ENCODE results near the gene CALR3. TPM values are rescaled to one million over a fixed set of nuclear protein-coding genes. Genes with fewer than 3 reads are reported as not detected.
"Not testable (repeated sequence)": the region's sequence is repeated elsewhere in the genome, so short reads cannot be mapped to it uniquely, and the experiment has no call there.

CALR3 gene
- total RNA-seq, 1 donor from 2014 or later = not detected

DNA sequence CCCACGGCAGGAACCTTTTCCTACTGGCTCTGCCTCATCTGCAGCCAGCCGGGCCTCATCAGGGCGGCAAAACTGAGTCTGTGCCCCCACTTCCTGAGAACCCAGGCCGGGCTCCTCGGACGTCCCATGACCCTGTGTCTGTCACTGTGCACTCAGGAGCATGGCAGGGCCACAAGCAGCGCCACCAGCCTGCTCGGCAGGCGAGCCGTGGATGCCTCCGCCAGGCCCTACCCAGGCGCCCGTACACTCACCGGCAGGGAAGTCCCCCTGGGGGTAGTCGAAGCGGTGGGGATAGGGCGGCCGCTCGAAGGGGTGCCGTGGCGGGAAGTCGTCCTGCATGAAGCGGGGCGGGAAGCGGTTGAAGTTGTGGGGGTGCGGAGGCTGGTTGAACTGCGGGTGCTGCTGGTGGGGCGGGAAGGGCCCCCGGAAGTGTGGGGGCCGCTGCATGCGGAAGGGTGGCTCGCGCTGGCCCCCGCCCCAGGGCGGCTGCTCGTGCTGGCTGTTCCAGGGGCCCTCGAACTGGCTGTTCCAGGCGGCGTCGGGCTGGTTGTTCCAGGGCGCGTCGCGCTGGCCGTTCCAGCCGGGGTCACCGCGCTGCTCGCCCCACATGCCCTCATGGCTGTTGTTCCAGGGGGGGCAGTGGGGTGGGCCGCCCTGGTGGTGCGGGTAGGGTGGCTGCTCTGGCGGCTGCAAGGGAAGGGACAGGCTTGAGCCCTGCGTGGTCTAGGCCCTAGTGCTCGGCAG, 29.2 kb upstream of the CALR3 start:
- DNase-seq (ENCODE audit: low read depth) = no peak

DNA sequence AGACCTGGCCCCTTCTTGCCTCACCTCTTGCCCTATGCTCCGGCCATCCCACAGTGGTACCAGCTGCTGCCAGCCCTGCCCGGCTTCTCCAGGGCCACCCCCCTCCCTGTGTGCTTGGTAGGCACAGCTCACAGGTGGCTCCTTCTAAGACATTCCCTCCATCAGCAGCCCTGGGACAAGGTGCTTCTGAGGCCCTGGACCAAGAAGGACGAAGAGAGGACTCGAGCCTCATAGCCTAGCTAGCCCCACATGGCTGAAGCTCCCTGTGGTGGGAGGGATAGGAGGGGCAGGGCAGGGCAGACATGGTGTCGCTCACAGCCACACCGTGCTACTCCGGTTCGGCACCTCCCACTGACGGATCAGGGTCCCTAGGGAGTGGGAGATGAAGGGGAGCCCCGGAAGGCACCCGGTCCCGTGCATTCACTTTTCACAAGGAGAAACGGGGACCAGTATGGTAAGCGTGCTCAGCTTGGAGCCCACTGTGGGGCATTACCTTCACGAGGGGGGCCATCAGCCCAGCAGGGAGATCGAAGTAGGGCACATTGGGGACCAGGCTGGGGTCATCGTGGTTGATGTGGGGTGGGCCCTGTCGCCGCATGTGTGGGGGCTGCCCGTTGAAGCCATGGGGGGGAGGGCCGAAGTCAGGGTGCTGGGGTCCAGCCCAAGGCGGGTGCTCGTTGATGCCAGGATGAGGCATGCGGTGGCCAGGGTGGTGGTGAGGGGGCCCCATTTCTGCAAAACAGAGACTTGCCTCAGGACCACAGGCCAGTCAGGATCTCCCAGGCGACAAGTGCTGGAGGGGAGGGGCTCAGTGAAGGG, 26.8 kb upstream of the CALR3 start:
- DNase-seq (ENCODE audit: low read depth) = no peak

DNA sequence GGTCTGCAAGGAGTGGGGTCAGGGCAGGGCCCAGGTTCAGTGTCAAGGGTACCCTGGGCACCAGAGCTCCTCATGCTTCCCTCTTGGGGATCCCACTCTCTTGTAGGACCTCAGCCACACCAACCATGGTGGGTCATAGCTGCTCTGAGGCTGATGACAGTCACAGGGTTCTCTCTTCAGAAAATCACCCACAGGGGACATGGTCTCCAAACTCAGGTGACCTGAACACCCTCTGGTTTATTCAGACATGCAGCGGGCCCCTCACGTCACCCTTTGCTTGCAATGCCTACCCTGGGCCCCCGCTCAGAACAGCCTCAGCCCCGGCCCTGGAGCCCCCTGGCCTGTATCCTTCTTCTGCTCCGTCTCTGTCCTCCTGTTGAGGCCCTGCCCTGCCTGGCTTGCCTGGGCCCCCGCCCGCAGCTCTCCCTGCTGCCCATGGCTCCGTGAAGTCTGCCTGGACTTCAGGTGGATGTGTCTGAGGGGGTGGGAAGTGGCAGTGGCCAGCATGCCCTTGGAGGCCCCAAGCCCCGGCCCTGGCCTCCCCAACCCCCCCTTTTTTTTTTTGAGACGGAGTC, 25.8 kb upstream of the CALR3 start:
- no peak for DNase-seq (ENCODE audit: low read depth)

DNA sequence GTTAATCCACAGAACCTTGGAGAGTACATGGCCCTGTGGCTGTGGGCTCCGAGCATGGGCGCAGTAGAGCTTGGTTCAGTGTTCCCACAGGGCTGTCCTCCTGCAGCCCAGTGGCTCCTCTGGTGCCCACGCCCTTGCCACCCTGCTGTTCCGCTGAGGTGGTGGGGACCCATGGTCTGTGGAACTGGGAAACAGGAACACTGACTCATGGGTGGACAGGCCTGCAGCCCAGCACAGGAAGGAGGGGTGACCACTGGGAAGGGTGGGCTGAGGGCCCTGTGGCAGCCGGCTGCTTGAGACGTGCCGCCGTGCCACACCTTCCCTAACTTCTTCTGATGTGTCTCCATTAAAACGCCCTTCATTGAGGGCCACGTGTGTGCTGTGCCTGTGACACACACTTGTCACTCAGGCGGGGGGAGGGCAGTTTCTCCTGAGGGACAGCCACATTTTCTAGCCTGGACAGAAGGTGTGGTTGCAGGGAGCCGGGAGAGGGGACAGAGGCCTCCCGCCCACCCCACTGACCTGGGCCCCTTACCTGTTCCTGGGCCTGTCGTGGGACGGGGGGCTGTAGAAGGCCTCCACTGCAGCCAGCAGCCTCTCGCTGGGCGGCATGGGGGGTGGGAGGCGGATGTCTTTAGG, 25.1 kb upstream of the CALR3 start:
- no peak for DNase-seq (ENCODE audit: low read depth)

DNA sequence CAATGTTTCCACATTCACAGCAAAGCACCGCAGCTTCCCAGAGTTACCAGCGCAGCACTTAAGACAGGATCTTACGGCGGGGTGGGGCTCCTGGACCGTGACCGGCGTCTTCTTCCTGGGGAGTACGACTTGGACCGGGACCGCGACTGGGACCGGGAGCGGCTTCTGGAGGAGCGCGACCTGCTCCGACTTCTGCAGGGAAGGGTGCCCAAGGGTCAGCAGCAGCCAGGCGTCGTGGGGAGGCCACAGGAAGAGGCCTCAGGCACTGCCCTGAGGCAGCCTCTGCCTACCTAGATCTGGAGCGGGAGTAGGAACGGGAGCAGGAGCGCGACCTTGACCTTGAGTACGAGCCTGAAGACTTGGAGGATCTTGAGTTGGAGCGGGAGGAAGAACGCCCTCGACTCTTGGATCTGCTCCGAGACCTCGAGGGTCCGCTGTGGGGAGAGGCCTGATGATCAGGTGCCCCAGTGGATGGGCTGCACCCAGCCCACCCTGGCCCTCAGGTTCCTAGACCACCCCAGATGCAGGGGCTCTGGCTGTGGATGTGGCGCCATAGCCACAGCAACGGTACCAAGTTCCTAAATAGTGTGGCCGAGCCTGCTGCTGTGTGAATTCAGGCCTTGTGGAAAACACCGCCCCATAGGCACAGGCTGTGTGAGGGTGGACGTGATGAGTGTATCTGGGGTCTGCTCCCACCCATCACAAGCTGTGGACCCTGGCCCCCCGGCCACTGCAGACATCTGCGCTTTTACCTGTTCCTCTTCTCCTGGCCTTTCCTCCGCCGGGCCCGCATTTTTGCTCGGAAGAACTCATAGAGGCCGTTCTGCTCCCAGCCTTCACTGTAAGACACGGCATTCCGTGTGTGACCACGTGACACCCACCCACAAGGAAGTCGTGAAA, 24.4 kb upstream of the CALR3 start:
- no peak for DNase-seq (ENCODE audit: low read depth)

DNA sequence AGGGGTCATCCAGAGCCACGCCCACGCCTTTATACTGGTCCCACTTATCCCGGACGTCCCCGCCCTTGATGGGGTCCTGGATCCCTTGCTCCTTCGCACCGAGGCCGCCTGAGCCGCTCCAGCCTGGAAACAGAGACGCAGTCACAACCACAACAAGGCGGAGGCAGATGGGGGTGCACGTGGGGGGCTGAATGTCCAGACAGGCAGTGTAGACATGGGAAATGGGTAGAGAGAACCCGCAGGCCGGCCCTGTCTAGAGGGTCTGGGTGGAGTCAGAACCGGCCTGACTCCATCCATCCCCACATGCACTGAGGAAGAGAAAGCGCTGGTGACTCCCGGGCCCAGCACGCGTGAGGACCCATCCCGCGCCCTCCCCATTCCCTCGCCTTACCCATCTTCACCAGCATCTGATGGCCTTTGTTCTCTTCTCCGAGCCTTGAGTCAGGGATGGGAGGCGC, 23.3 kb upstream of the CALR3 start:
- DNase-seq (ENCODE audit: low read depth) = no peak

DNA sequence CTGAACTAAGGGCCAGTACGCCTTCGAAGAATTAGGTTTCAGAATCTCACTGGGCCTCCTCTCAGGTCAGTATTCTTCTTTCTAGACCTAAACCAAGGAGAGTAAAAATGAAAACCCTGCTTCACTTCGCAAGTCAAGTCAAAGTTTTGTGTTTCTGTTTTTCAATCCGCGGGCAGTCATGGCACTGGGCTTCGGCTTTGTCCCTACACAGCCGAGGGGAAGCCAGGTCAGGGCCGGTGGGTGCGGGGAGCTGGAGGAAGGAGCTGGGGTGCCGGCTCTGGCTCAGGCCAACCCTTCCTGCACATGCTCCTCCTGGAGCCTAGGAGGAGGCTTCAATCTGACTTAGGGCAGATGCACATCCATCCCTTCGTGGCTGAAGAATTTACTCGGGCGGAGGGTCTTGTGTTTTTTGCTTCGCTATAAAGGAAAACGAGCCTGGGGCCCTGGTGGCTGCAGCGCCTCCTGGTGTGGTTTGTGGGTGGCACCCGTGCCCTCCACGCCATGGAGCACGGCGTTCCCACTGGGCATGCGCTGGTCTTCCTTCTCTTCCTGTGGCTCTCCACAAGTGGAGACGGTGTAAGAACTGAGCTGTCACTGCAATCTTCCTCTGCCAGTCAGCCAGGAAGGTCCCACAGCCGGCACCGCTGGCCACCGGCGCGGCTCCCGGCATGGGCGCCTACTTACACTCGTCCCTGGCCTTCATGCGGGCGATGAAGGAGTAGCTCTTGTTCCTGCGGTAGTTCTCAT, 22.7 kb upstream of the CALR3 start:
- no peak for DNase-seq (ENCODE audit: low read depth)

DNA sequence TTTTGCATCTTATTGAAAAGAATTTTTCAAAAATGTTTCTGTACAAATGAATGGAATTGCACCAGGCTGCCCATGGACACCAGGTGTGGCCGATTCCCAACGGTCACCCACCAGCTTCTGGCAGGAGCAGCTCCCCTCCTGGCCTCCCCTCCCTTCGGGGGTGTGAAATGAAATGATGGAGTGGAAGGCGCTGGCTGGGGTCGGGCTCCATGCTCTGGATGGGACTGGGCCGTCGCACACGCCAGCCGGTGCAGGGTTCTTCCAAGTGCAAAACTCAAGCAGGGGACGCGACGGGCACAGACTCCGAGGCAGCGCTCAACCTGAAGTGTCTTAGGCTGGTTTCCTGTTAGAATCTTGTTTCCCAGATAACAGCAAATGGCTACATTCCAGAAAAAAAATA, 22.1 kb upstream of the CALR3 start:
- DNase-seq (ENCODE audit: low read depth) = no peak

DNA sequence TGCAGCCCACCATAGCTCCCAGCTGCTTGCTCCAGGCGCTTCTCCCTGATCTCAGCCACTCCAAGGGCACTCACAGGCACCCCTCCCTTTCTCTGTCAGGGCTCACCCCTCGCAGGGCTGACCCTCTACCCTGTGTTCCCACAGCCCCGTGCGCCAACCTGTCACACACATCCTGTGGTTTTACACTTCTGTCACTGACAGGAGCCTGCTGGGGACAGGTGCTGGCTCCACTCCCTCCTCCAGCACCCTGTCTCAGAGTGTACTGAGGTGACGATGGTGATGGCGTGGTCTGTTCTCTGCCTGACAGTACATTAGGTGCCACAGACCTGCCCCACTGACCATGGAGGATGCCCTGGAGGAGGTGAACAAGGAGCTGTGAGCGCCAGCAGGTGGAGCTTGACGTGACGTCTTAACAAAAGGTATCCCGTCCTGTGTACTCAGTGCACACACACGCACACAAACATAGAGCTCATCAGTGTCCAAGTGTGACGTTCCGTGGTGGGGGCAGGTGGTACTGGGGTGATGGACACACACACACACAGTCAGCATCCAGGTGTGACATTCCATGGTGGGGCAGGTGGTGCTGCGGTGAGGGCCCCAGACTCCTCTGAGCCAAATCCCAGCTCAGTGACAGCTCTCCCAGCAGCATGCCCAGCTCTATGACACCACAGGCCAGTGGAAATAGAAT, 21.1 kb upstream of the CALR3 start:
- no peak for DNase-seq (ENCODE audit: low read depth)

DNA sequence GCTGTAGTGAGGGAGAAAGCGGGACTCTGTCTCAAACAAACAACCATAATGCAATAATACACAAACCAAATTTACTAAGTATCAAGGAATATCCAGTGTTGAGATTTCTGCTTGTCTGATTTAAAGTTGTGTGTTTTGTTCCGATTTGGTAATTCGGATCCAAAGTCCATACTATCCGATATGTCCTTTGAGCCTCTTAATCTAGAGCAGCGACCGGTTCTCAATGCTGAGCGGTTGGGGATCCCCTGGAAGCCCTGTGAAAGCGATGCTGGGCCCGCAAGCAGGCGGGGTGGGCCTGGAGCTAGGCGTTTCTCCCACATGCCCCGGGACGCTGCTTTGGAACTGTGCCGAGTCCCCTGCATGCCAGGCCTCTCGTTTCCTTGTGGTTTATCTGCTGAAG, 20.4 kb upstream of the CALR3 start:
- no peak for DNase-seq (ENCODE audit: low read depth)

DNA sequence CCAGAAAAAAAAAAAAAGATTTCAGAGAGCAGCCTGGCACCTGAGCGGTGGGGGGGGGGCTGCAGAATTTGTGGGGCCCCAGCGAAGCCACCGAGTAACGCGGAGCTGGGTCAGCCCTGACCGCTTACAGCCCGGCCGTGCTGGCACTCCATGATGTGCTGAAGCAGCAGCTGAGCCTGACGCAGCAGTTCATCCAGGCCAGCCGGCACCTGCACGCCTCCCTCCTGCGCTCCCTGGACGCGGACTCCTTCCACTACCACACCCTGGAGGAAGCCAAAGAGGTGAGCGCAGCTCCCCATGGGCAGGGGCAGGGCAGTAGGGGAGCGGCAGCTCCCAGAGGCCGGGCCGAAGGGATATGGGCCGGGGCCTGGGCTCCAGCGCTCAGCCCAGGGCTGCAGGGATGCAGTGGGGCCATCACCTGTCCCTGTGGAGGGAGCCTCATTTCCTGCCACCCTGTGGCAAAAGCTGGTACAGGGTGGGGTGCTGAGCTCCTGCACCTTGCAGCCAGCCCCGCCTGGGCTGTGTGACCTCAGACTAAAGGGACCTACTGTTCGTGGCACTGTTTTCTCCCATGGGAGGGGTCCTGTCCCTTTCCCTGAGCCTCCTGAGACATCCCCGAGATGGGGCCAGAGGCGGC, 18.5 kb upstream of the CALR3 start:
- no peak for DNase-seq (ENCODE audit: low read depth)

DNA sequence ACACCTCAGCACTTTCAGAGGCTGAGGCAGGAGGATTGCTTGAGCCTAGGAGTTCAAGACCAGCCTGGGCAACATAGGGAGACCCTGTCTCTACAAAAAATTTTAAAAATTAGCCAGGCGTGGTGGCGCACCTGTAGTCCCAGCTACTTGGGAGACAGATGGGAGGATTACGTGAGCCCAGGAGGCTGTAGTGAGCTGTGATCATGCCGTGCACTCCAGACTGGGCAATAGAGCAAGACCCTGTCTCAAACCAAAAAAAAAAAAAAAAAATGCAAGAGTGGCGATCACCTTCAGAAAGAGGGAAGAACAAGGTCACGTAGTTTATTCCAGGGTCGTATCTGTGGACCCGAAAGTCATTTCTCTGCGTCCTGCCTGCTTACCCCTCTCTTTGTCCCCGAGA, 16.6 kb upstream of the CALR3 start:
- DNase-seq (ENCODE audit: low read depth) = not testable (repeated sequence)

DNA sequence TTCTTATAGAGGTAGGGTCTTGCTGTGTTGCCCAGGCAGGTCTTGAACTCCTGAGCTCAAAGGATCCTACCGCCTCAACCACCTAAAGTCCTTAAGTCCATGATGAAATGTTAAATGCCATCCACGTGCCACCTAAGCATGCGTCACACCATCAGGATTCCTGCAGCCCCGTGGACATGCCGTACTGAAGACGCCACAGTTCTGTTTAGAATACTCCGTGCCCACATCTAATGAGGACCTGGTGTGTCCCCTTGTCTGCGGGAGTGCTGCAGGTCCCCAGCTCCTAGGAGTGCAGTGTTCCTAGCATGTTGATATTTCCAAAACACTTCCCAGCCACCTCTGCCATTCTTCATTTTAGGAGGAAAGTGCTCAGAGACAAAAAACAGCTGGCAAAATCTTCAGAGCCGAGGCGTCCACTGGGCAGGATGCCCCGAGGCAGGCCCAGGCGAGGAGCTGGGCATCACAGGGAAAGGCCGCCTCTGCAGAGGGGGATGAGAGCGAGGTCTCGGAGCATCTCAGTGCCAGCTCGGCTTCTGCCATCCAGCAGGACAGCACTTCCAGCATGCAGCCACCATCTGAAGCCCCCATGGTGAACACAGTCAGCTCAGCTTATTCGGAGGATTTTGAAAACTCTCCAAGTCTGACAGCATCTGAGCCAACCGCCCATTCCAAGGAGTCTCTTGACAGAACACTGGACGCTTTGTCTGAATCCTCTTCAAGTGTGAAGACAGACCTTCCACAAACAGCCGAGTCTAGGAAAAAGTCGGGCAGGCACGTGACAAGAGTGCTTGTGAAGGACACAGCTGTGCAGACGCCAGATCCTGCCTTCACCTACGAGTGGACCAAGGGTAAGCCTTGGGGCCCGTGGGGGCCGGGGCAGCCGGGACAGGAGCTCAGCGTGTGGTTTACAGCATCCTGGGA, 13.4 kb upstream of the CALR3 start:
- DNase-seq (ENCODE audit: low read depth) = no peak

DNA sequence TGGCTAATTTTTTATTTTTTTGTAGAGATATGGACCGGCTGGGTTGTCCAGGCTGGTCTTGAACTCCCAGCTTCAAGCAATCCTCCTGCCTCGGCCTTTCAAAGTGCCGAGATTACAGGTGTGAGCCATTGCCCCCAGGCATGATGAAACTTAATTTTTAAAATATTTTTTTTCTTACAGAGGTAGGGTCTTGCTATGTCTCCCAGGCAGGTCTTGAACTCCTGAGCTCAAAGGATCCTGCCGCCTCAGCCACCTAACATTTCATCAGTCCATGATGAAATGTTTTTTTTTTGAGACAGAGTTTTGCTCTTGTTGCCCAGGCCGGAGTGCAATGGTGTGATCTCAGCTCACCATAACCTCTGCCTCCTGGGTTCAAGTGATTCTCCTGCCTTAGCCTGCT, 12.6 kb upstream of the CALR3 start:
- DNase-seq (ENCODE audit: low read depth) = no peak

DNA sequence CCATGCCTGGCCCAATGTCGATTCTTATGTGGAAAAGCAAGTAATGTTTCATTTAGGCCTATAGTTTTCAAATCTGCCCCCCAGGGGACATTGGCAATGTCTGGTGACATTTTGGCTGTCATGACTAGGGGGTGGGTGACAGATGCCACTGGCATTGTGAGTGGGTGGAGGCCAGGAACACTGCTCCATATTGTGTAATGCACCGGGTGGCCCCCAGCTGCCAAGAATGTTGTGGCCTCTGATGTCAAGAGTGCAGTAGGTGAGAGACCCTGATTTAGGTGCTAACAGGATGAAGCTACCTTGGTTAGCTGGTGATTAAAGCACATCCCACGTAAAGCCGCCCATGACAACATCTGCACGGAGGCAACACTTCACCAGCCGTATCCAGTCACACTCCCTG, 11.0 kb upstream of the CALR3 start:
- DNase-seq (ENCODE audit: low read depth) = no peak

DNA sequence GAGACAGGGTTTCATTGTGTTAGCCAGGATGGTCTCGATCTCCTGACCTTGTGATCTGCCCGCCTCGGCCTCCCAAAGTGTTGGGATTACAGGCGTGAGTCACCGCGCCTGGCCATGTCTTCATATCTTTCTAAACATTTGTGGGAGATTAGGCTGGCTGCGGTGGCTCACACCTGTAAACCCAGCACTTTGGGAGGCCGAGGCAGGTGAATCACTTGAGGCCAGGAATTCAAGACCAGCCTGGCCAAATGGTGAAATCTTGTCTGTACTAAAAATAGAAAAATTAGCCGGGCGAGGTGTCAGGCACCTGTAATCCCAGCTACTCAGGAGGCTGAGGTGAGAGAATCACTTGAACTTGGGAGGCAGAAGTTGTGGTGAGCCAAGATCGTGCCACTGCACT, 10.2 kb upstream of the CALR3 start:
- DNase-seq (ENCODE audit: low read depth) = not testable (repeated sequence)

DNA sequence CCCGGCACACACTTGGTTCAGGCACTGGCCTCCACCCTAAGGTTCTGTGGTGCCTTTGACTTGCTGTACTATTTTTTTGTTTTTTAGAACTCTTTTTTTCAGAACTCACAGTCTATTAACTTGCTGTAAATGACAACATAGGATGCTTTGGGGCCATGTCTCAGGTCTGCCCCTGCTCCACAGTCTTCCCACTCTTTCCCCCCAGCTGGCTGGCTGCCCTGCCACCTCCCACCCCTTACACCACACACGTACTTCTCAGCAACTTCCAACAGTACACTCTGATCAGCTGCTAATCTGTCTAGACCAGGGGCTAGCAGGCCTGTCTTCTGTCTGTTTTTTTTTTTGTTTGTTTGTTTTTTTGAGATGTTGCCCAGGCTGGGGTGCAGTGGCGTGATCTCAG, 8.3 kb upstream of the CALR3 start:
- no peak for DNase-seq (ENCODE audit: low read depth)

DNA sequence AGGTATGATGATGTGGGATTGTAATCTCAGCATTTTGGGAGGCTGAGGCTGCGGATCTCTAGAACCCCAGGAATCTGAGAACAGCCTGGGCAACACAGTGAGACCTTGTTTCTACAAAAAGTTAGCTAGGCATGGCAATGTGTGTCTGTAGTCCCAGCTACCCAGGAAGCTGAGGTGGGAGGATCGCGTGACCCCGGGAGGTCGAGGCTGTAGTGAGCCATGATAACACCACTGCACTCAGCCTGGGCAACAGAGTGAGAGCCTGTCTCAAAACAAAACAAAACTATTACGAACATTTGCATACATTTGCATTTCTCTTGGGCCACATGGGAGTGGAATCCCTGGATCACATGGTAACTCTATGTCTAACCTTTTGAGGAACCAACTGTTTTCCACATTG, 1.9 kb upstream of the CALR3 start:
- no peak for DNase-seq (ENCODE audit: low read depth)
